Fibroblast of mammary gland (primary cell): ENCODE measurements around the gene HSP90AB1.

Experiments used
- DNase-seq: peaks from one replicate; pipeline ENCODE4 v3.0.0-alpha.2; 2010; ENCODE audit warnings: low read depth
- H3K4me3 ChIP-seq: 2 replicates; pipeline ENCODE4 v1.5.1; 2011; ENCODE audit warnings: low read depth, mild to moderate bottlenecking, low read length, moderate library complexity; ENCODE audit not compliant: control insufficient read depth
- TF ChIP-seq, protein P1 (sequence below): conservative IDR thresholded peaks from 2 replicates; pipeline ENCODE4 v1.5.1; 2011; ENCODE audit warnings: low read depth, low read length, inconsistent platforms; ENCODE audit not compliant: control insufficient read depth, insufficient read depth

HSP90AB1 gene

DNA sequence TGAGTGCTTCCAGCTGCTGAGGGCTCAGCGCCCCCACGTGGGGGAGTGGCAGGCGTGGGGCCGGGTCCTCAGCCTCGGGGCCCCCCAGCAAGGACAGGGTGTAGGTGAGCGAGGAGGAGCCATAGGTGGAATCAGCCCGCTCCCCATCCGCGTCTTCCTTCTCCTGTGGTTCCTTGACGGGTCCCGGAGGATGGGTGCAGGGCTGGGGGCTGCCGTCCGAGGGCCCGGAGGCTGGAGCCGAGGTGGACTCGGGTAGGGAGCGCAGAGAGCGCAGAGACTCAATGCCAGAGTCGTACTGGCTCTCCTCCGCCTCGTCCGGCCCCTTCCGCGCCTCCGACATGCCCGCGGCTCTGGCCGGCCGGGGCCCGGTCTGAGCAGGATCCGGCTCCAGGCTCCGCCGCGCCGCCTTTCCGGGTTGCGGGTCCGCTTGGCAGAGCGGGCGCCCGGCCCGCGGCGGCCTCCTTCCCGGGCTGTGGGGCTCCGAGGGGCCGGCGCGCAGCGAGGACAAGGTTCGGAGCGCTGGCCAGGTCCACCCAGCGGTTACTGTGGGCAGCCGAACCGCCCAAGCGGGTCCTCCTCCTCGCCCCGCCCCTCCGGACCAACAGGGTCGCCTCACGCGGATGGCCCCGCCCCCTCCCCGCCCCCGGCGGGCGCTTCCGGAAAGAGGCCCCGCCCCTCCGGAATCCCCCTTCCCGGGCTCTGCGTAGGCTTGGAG, 18.3 kb downstream of the HSP90AB1 start, which contains the start of gene NFKBIE:
Gene NFKBIE (minus strand): TSS at position 545 of the 715 bp plus-strand sequence. CDS start 205 bp downstream, at position 340.
- TF ChIP-seq, protein P1, sequence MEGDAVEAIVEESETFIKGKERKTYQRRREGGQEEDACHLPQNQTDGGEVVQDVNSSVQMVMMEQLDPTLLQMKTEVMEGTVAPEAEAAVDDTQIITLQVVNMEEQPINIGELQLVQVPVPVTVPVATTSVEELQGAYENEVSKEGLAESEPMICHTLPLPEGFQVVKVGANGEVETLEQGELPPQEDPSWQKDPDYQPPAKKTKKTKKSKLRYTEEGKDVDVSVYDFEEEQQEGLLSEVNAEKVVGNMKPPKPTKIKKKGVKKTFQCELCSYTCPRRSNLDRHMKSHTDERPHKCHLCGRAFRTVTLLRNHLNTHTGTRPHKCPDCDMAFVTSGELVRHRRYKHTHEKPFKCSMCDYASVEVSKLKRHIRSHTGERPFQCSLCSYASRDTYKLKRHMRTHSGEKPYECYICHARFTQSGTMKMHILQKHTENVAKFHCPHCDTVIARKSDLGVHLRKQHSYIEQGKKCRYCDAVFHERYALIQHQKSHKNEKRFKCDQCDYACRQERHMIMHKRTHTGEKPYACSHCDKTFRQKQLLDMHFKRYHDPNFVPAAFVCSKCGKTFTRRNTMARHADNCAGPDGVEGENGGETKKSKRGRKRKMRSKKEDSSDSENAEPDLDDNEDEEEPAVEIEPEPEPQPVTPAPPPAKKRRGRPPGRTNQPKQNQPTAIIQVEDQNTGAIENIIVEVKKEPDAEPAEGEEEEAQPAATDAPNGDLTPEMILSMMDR = no peak
- peak; percentile 88 for DNase-seq
- H3K4me3 ChIP-seq = peak within 1 kb of the TSS; percentile 71

DNA sequence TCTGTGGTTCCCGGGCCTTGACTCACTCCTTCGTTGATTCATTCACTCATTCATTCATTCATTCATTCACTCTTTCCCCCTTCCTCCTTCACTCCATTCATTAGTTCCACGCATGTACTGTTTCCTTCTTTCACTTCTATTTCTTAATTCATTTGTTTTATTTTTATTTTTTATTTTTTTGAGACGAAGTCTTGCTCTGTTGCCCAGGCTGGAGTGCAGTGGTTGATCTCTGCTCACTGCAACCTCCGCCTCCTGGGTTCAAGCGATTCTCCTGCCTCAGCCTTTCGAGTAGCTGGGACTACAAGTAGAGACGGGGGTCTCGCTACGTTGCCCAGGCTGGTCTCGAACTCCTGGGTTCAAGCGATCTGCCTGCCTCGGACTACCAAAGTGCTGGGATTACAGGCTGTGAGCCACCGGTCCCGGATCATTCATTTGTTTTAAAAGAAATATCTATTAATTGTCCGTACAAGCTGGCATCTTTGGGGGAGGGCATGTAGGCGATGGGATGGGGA, 18.9 kb downstream of the HSP90AB1 start:
- no peak overlapping the region for H3K4me3 ChIP-seq
- no peak for DNase-seq
- TF ChIP-seq, protein P1 = no peak

DNA sequence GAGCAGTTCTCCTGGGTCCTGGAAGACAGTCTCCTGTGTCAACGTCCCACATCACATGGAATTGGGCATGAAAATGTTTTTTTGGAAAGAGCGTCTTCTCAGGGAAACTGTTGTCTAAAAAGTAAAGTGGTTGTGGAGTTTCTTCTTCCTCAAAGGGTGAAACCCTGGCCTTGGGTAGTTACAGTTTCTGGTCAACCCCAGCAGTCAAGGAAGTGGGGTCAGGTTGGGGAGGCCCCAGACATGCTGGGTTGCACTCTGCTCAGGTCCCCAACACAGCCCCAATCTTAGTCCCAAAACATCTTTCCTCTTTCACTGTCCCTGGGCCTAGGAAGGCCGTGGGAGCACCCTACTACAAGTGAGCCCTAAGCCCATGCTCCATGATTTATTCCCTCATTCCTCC, 19.4 kb downstream of the HSP90AB1 start:
- H3K4me3 ChIP-seq = no peak overlapping the region
- TF ChIP-seq, protein P1 = no peak
- no peak for DNase-seq

DNA sequence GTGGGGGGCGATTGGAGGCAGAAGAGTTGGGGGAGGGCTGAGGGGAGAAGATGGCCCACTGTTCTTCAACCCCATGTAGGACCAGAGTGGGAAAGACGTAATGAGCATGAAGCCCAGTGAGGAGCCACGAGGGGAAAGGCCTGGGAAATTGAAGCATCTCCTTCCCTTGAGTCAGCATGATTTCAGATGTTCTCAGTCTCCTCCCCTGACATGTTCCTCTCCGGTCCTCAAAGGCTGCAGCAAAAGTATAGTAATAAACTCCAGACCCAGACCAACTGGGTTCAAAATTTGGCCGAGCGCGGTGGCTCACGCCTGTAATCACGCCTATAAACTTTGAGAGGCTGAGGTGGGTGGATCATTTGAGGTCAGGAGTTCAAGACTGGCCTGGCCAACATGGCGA, 20.4 kb downstream of the HSP90AB1 start:
- H3K4me3 ChIP-seq = no peak overlapping the region
- no peak for DNase-seq
- TF ChIP-seq, protein P1 = no peak

DNA sequence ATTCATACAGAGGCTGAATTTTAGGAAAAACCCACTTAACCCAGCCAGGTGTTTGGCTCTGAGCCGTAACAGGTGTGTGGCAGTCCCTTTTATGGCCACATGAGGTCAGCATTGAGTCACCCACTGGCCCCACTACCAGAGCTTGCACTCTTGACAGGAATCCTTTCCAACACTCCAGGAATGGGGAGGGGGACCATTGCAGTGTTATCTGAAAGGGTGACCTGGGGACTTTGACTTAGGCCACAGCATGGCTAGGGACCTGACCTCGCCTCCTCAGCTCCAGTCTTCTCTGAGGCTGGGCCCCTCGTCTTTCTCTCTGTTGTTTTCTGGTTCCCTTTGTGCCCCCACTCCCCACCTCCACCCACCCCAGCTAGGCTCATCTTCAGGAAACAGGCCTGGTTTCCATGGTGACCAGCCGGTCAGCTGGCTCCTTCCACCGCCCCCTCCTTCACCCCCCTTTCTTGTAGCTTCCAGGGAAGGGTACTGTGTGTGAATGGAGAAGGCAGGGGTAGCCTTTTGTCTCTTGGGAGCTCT, 21.3 kb downstream of the HSP90AB1 start:
- H3K4me3 ChIP-seq = no peak overlapping the region
- peak; percentile 50 for DNase-seq
- TF ChIP-seq, protein P1 = peak; percentile 98

DNA sequence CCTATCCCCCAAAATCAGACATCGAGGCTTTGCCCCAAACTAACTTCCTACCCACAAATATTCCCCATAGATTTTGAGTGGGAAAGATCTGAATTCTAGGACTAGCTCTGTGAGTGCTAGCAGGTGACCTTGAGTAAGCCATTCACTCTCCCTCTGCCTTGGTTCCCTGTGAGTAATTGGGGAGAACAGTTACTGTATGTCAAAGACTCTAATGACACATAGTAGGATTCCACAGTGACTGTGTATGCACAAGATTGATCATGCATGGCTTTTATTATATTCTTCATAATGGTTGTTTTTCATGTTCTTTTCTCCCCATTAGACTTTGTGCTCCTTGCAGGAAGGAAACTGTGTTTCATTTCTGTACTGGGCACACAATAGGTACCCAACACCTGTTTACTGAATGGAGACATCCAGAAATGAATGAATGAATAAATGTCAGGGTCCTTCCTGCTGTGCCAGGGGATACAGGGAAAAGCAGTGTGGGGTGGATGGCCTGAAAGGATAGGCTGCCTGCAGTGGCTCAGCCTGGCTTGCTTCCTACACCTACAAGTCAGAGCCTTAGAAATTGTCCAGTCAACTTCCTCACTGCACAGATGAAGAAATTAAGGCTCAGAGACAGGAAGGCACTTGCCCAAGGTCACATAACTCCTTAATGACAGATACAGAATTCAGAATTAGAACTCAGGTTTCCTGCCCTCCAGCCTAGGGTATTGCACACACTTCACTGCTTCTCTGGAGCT, 22.4 kb downstream of the HSP90AB1 start:
- no peak overlapping the region for H3K4me3 ChIP-seq
- TF ChIP-seq, protein P1 = no peak
- no peak for DNase-seq
